Measurements from ENCODE around the gene C20orf204. TPM values are rescaled to one million over a fixed set of nuclear protein-coding genes. Genes with fewer than 3 reads are reported as not detected.

Gene C20orf204
- total RNA-seq, 1 experiment from 2014 or later, result 3.4 TPM

DNA sequence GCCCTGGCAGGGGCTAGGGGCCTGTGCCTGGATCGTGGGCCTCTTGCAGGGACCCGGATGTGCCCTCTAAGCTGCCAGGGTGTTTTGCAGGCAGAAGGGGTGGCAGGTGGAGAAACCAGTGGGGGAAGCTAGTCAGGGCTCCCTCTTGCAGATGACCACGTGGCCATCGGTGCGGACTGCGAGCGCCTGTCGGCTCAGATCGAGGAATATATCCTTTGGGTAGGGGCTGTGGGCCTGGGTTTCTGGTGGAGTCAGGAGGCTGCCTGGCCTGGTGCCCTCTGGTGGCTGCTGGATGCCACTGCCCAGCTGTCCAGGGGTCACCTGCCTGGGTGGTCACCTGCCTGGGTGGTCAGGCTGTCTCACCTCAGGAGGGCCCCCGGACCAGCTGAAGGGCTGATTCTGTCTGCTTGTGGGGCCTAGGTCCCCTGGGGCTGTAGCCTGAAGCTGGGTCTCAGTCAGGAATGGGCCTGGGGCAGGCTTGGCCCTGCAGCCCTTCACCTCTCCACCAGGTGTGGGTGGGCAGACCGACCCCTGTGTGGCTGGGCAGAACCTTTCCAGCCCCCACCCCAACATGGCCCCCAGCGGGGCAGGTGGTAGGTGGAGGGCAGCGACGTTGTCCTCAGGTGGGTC lies 33.7 kb downstream of the C20orf204 start:
- Histone ChIP-seq H3K9me3 (ENCODE audit: low read length) (no peaks in the 10 kb centered on the region), H3K27me3 (ENCODE audit: low read length) (no peaks in the 10 kb centered on the region), H3K79me2 (ENCODE audit: low read length) (no peaks in the 10 kb centered on the region), H3K4me1 (ENCODE audit: insufficient read depth, low read length) (peaks cover 18% of the 10 kb centered on the region), H3K4me3 (ENCODE audit: low read length) (no peak overlapping the region), H3K4me2 (ENCODE audit: low read length) (no peak overlapping the region), H3K27ac (ENCODE audit: low read length) (no peak overlapping the region), H3F3A (ENCODE audit: low read length, unreplicated experiment) (no peaks in the 10 kb centered on the region), H3K36me3 (ENCODE audit: low read depth, low read length) (no peaks in the 10 kb centered on the region), H3K9ac (ENCODE audit: low read length) (no peak overlapping the region), H2AFZ (ENCODE audit: low read length) (no peak overlapping the region), H4K20me1 (ENCODE audit: low read length) (no peaks in the 10 kb centered on the region), H3K9me2 (replicated peaks; ENCODE audit: low read length) (no peaks in the 10 kb centered on the region)
- ATAC-seq (peak; percentile 53), DNase-seq (peak; percentile 48)
- ChIA-PET CTCF (interaction anchor here (1.2 kb wide), 1 partner anchor 14 kb away, joined by 4 read pairs; no protein-coding TSS in a partner anchor), POLR2A (ENCODE audit: unreplicated experiment) (no interaction called here)
- TF ChIP-seq EZH2 (IDR thresholded peaks at IDR 0.05; ENCODE audit: low read length, unreplicated experiment), result no peak
- TF ChIP-seq, protein P1, sequence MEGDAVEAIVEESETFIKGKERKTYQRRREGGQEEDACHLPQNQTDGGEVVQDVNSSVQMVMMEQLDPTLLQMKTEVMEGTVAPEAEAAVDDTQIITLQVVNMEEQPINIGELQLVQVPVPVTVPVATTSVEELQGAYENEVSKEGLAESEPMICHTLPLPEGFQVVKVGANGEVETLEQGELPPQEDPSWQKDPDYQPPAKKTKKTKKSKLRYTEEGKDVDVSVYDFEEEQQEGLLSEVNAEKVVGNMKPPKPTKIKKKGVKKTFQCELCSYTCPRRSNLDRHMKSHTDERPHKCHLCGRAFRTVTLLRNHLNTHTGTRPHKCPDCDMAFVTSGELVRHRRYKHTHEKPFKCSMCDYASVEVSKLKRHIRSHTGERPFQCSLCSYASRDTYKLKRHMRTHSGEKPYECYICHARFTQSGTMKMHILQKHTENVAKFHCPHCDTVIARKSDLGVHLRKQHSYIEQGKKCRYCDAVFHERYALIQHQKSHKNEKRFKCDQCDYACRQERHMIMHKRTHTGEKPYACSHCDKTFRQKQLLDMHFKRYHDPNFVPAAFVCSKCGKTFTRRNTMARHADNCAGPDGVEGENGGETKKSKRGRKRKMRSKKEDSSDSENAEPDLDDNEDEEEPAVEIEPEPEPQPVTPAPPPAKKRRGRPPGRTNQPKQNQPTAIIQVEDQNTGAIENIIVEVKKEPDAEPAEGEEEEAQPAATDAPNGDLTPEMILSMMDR (conservative IDR thresholded peaks at IDR 0.05; ENCODE audit: low read depth, low read length), result peak; percentile 92
- intact Hi-C loops (cut with micrococcal nuclease), result no loop called here
- no TSS peak for BruUV-seq (replicated peaks)

DNA sequence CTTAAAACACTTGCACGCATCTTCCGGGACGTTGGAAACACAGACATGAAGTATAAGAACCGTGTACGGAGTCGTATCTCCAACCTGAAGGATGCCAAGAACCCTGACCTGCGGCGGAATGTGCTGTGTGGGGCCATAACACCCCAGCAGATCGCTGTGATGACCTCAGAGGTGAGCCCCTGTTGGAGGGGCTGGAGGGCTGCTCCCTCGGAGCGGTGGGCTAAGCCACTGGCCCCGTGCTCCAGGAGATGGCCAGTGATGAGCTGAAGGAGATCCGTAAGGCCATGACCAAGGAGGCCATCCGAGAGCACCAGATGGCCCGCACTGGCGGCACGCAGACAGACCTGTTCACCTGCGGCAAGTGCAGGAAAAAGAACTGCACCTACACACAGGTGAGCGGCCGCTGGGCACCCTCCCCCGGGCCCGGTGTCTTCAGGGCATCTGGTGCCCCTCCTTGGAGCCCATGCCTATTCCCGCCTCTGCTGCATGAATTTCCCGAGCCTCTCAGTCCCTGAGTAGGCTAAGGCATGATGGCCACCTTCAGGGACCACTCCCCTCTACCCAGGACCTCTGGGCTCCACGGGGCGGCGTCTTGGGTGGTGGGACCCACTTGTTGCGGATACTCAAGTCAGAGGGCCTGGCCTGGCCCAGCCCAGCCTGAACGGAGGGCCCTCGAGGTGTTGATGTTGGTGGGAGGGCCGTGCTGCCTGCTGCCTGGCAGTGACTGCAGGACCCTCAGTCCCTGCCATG lies 34.4 kb downstream of the C20orf204 start:
- Histone ChIP-seq H3K9me2 (replicated peaks; ENCODE audit: low read length) (no peaks in the 10 kb centered on the region), H3K4me1 (ENCODE audit: insufficient read depth, low read length) (peaks cover 11% of the 10 kb centered on the region), H3K4me3 (ENCODE audit: low read length) (no peak overlapping the region), H3K36me3 (ENCODE audit: low read depth, low read length) (no peaks in the 10 kb centered on the region), H4K20me1 (ENCODE audit: low read length) (no peaks in the 10 kb centered on the region), H3F3A (ENCODE audit: low read length, unreplicated experiment) (no peaks in the 10 kb centered on the region), H3K4me2 (ENCODE audit: low read length) (no peak overlapping the region), H3K27me3 (ENCODE audit: low read length) (no peaks in the 10 kb centered on the region), H3K9ac (ENCODE audit: low read length) (no peak overlapping the region), H3K27ac (ENCODE audit: low read length) (no peak overlapping the region), H3K79me2 (ENCODE audit: low read length) (no peaks in the 10 kb centered on the region), H3K9me3 (ENCODE audit: low read length) (no peaks in the 10 kb centered on the region), H2AFZ (ENCODE audit: low read length) (no peak overlapping the region)
- ATAC-seq (no peak), DNase-seq (no peak)
- CTCF ChIA-PET, result interaction anchor here (1.2 kb wide), 1 partner anchor 13 kb away, joined by 4 read pairs; no protein-coding TSS in a partner anchor
- intact Hi-C loops (cut with micrococcal nuclease), result no loop called here
- TF ChIP-seq, protein P1 (conservative IDR thresholded peaks at IDR 0.05; ENCODE audit: low read depth, low read length), result no peak
- no peak for TF ChIP-seq EZH2 (IDR thresholded peaks at IDR 0.05; ENCODE audit: low read length, unreplicated experiment)
- no peak for TF ChIP-seq EZH2phosphoT487 (IDR thresholded peaks at IDR 0.05; ENCODE audit: borderline replicate concordance, low read length)
- no TSS peak for BruUV-seq (replicated peaks)
- POLR2A ChIA-PET (ENCODE audit: unreplicated experiment), result no interaction called here

All from PC-3 (cell line).